Neural progenitor cell (in vitro differentiated cells): Measurements from ENCODE around the gene SLC43A1. TPM values are rescaled to one million over a fixed set of nuclear protein-coding genes. Genes with fewer than 3 reads are reported as not detected.

ENCODE experiments used
- DNase-seq: peaks from one replicate; pipeline ENCODE4 v3.0.0-alpha.2; 2016; ENCODE audit warnings: low spot score
- H2AFZ ChIP-seq: fragments of 200-600 bp; sonication (generic); replicated peaks from 2 replicates; pipeline ENCODE4 v1.6.1; 2016; ENCODE audit warnings: antibody characterized with exemption
- H3F3A ChIP-seq: fragments of 200-600 bp; sonication (generic); 2 replicates; pipeline ENCODE4 v1.6.1; 2016; ENCODE audit warnings: antibody characterized with exemption, low read depth
- H3K27ac ChIP-seq: fragments of 200-600 bp; sonication (generic); 2 replicates; pipeline ENCODE4 v1.5.1; 2016; ENCODE audit warnings: mild to moderate bottlenecking
- H3K27me3 ChIP-seq: fragments of 200-600 bp; sonication (generic); 2 replicates; pipeline ENCODE4 v1.6.1; 2016; ENCODE audit warnings: mild to moderate bottlenecking, moderate library complexity
- H3K36me3 ChIP-seq: fragments of 200-600 bp; sonication (generic); 2 replicates; pipeline ENCODE4 v1.5.1; 2016
- H3K4me1 ChIP-seq: fragments of 200-600 bp; sonication (generic); 2 replicates; pipeline ENCODE4 v1.6.1; 2016; ENCODE audit warnings: mixed run types
- H3K4me2 ChIP-seq: fragments of 200-600 bp; sonication (generic); 2 replicates; pipeline ENCODE4 v1.6.1; 2016
- H3K4me3 ChIP-seq: fragments of 200-600 bp; sonication (generic); 2 replicates; pipeline ENCODE4 v1.5.1; 2016
- H3K79me2 ChIP-seq: fragments of 200-600 bp; sonication (generic); 2 replicates; pipeline ENCODE4 v1.6.1; 2016; ENCODE audit warnings: low read depth
- H3K9ac ChIP-seq: fragments of 200-600 bp; sonication (generic); 2 replicates; pipeline ENCODE4 v1.6.1; 2016
- H3K9me3 ChIP-seq: fragments of 200-600 bp; sonication (generic); 2 replicates; pipeline ENCODE4 v1.5.1; 2016; ENCODE audit warnings: low read depth
- H4K20me1 ChIP-seq: fragments of 200-600 bp; sonication (generic); 2 replicates; pipeline ENCODE4 v1.6.1; 2016; ENCODE audit warnings: low read depth
- H3K27ac Mint-ChIP-seq: 3 replicates; pipeline ENCODE4 v1.8.0; 2021; ENCODE audit warnings: mixed read lengths
- H3K27me3 Mint-ChIP-seq: 2 replicates; pipeline ENCODE4 v1.8.0; 2022; ENCODE audit warnings: low read depth, mild to moderate bottlenecking, inconsistent platforms, moderate library complexity, mixed read lengths; ENCODE audit not compliant: insufficient read depth
- H3K36me3 Mint-ChIP-seq: 3 replicates; pipeline ENCODE4 v1.8.0; 2021; ENCODE audit warnings: mixed read lengths
- H3K4me1 Mint-ChIP-seq: 3 replicates; pipeline ENCODE4 v1.8.0; 2021; ENCODE audit warnings: mixed read lengths
- H3K4me3 Mint-ChIP-seq: 3 replicates; pipeline ENCODE4 v1.8.0; 2021; ENCODE audit warnings: mild to moderate bottlenecking, moderate library complexity, mixed read lengths
- H3K9me3 Mint-ChIP-seq: 3 replicates; pipeline ENCODE4 v1.8.0; 2020; ENCODE audit warnings: mixed read lengths
- EZH2 ChIP-seq: fragments of 200-600 bp; sonication (generic); IDR thresholded peaks from 2 replicates; pipeline ENCODE4 v1.6.1; 2017; ENCODE audit warnings: antibody characterized with exemption, mild to moderate bottlenecking, moderate library complexity
- EZH2phosphoT487 ChIP-seq: fragments of 200-600 bp; sonication (generic); IDR thresholded peaks from 2 replicates; pipeline ENCODE4 v1.6.1; 2017; ENCODE audit warnings: antibody characterized with exemption
- total RNA-seq: library from RNA; depleted of rRNA; stranded (reverse); fragments of >200 nt; gene quantifications from 2 replicates; pipeline ENCODE4 v1.2.3, GENCODE V29; 2015; ENCODE audit warnings: low replicate concordance
- TF ChIP-seq, protein P1 (sequence below): fragments of 200-600 bp; sonication (generic); IDR thresholded peaks from 2 replicates; pipeline ENCODE4 v1.5.1; 2017; ENCODE audit warnings: antibody characterized with exemption, mild to moderate bottlenecking

SLC43A1 gene
- total RNA-seq, 1 donor from 2014 or later, result 0.99 TPM

DNA sequence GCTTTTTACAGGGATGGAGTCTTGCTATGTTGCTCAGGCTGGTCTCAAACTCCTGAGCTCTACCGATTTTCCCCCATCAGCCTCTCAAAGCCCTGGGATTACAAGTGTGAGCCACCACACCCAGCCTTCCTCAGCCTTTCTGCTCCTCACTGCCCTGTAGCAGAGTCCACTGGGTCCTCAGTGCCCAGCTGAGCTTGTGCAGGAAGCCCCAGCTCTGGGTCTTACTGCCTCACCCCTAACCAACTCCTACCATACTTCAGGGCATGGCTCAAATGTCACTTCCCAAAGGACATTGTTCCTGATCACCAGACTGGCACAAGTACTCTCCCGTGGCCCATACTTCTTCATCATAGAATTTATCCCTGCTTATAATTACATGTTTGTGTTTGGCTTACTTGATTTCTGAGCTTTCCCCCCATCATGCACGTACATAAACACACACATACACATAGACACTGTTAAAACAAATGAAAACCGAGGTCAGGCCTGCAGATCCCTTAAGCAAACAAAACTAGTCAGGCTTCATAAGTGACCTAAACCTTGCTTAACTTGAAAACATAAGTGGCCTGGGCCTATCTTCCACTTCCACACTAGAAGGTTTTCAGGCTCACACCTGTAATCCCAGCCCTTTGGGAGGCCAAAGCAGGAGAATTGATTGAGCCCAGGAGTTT is 74.6 kb downstream of the SLC43A1 start:
- Histone ChIP-seq H3K9ac (no peak overlapping the region), H3K79me2 (no peaks in the 10 kb centered on the region), H3K4me1 (no peaks in the 10 kb centered on the region), H3K27me3 (peaks cover 3% of the 10 kb centered on the region), H3K4me2 (no peak overlapping the region), H3K36me3 (no peaks in the 10 kb centered on the region), H3K9me3 (no peaks in the 10 kb centered on the region), H3K4me3 (no peak overlapping the region), H4K20me1 (no peaks in the 10 kb centered on the region), H3F3A (no peaks in the 10 kb centered on the region), H2AFZ (no peak overlapping the region), H3K27ac (no peak overlapping the region)
- H3K27ac Mint-ChIP-seq, result peak overlapping the region; percentile 81
- H3K36me3 Mint-ChIP-seq, result no peaks in the 10 kb centered on the region
- TF ChIP-seq EZH2 (no peak), EZH2phosphoT487 (no peak)
- TF ChIP-seq, protein P1, sequence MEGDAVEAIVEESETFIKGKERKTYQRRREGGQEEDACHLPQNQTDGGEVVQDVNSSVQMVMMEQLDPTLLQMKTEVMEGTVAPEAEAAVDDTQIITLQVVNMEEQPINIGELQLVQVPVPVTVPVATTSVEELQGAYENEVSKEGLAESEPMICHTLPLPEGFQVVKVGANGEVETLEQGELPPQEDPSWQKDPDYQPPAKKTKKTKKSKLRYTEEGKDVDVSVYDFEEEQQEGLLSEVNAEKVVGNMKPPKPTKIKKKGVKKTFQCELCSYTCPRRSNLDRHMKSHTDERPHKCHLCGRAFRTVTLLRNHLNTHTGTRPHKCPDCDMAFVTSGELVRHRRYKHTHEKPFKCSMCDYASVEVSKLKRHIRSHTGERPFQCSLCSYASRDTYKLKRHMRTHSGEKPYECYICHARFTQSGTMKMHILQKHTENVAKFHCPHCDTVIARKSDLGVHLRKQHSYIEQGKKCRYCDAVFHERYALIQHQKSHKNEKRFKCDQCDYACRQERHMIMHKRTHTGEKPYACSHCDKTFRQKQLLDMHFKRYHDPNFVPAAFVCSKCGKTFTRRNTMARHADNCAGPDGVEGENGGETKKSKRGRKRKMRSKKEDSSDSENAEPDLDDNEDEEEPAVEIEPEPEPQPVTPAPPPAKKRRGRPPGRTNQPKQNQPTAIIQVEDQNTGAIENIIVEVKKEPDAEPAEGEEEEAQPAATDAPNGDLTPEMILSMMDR, result no peak
- H3K27me3 Mint-ChIP-seq, result peaks cover 5% of the 10 kb centered on the region
- H3K4me1 Mint-ChIP-seq, result no peaks in the 10 kb centered on the region
- H3K9me3 Mint-ChIP-seq, result no peaks in the 10 kb centered on the region
- DNase-seq, result no peak
- no peak overlapping the region for H3K4me3 Mint-ChIP-seq

DNA sequence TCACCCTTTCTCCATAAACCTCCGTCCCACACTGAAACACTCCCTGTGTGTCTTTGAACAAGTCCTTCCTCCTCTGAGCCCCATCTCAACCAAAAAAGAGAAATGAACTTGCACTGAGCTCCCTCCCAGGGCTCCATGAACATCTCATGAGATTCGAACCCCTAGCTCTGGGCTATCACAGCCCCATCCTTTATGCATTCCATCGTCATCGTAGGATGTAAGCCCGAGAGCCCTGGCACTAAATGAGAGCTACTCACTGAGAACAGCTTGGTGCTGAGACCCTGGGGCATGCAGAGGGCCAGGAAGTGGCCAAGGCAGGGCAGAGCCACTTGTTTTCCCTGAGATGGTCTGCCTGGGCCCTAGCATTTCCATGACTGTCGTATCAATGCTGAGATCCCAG is 75.7 kb downstream of the SLC43A1 start:
- Histone ChIP-seq H3K4me1 (no peaks in the 10 kb centered on the region), H3K4me3 (no peak overlapping the region), H3K27ac (no peak overlapping the region), H3K9me3 (no peaks in the 10 kb centered on the region), H3F3A (no peaks in the 10 kb centered on the region), H3K36me3 (no peaks in the 10 kb centered on the region), H2AFZ (no peak overlapping the region), H3K4me2 (no peak overlapping the region), H3K9ac (no peak overlapping the region), H3K79me2 (no peaks in the 10 kb centered on the region), H3K27me3 (no peaks in the 10 kb centered on the region), H4K20me1 (no peaks in the 10 kb centered on the region)
- Mint-ChIP-seq H3K27me3 (peaks cover 5% of the 10 kb centered on the region), H3K36me3 (no peaks in the 10 kb centered on the region), H3K4me1 (no peaks in the 10 kb centered on the region), H3K4me3 (no peak overlapping the region), H3K27ac (no peak overlapping the region), H3K9me3 (no peaks in the 10 kb centered on the region)
- DNase-seq, result no peak
- no peak for TF ChIP-seq EZH2phosphoT487

DNA sequence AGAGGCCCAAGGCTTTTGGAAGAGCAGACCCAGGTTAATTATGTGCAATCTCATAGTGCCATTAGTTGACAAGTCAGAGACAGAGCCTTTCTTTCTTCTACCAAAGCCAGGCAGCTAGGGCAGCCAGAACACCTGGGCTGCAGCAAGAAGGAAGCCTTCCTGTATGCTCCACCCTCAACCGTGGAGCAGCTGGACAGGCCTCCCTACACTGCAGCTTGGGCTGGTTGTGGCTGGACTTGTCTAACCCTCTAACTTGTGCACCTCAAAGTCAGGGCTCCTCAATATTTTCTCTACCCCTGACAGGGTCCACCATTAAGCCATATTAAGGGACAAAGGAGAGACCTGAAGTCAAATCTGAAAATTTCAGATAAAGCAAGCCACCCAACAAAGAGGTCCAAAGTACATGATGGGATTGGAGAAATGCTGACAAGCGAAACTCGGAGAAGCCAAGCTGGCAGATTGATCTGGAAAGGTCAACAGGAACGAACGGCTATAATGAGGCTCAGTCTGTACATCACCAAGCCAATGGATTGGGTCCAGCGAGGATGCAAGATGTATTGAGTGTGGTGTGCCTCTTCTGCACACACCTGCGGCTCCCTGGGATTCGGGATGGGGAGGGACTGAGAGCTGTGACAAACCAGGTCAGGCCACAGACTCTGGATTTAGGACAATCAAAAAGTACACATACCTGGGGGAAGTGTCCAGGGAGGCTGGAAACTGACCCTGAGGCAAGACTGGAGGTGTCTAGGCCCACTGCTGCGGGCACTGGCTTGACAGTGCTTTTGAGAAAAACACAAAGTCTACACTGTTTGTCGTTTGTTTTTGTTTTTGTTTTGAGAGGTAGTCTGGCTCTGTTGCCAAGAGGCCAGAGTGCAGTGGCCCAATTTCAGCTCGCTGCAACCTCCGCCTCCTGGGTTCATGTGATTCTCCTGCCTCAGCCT is 76.9 kb downstream of the SLC43A1 start:
- no peak overlapping the region for H3K4me3 ChIP-seq
- H3K9me3 Mint-ChIP-seq, result no peaks in the 10 kb centered on the region
- no peaks in the 10 kb centered on the region for H4K20me1 ChIP-seq
- no peaks in the 10 kb centered on the region for H3F3A ChIP-seq
- TF ChIP-seq EZH2phosphoT487 (no peak), EZH2 (no peak)
- TF ChIP-seq, protein P1, result no peak
- no peaks in the 10 kb centered on the region for H3K9me3 ChIP-seq
- no peaks in the 10 kb centered on the region for H3K4me1 ChIP-seq
- no peaks in the 10 kb centered on the region for H3K79me2 ChIP-seq
- H3K36me3 ChIP-seq, result no peaks in the 10 kb centered on the region
- H3K4me2 ChIP-seq, result no peak overlapping the region
- H3K4me3 Mint-ChIP-seq, result no peak overlapping the region
- no peak overlapping the region for H3K27ac ChIP-seq
- H3K27ac Mint-ChIP-seq, result no peak overlapping the region
- no peaks in the 10 kb centered on the region for H3K27me3 ChIP-seq
- H3K4me1 Mint-ChIP-seq, result no peaks in the 10 kb centered on the region
- peaks cover 5% of the 10 kb centered on the region for H3K27me3 Mint-ChIP-seq
- H3K36me3 Mint-ChIP-seq, result no peaks in the 10 kb centered on the region
- no peak for DNase-seq
- no peak overlapping the region for H2AFZ ChIP-seq
- H3K9ac ChIP-seq, result no peak overlapping the region

DNA sequence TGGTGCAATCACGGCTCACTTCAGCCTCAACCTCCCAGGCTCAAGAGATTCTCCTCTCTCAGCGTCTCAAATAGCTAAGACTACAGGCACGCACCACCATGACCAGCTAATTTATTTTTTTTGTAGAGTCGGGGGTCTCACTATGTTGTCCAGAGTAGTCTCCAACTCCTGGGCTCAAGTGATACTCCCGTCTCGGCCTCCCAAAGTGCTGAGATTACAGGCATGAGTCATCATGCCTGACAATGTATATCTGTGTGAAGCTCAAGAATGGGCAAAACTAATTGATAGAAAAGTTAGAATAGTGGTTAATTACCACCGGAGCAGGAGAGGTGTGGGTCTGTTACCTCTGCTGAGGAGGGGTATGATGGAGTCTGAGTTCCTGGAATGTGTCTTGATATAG is 79.5 kb downstream of the SLC43A1 start:
- H3F3A ChIP-seq, result no peaks in the 10 kb centered on the region
- no peaks in the 10 kb centered on the region for H3K79me2 ChIP-seq
- no peak overlapping the region for H3K27ac Mint-ChIP-seq
- H4K20me1 ChIP-seq, result no peaks in the 10 kb centered on the region
- no peak overlapping the region for H3K4me3 ChIP-seq
- DNase-seq, result no peak
- no peaks in the 10 kb centered on the region for H3K9me3 Mint-ChIP-seq
- H3K4me2 ChIP-seq, result no peak overlapping the region
- peaks cover 5% of the 10 kb centered on the region for H3K27me3 Mint-ChIP-seq
- H3K36me3 Mint-ChIP-seq, result no peaks in the 10 kb centered on the region
- no peaks in the 10 kb centered on the region for H3K9me3 ChIP-seq
- TF ChIP-seq EZH2 (no peak), EZH2phosphoT487 (no peak)
- TF ChIP-seq, protein P1, result no peak
- no peaks in the 10 kb centered on the region for H3K4me1 ChIP-seq
- H3K9ac ChIP-seq, result no peak overlapping the region
- no peak overlapping the region for H3K27ac ChIP-seq
- H3K4me1 Mint-ChIP-seq, result peaks cover 5% of the 10 kb centered on the region
- no peaks in the 10 kb centered on the region for H3K27me3 ChIP-seq
- H3K36me3 ChIP-seq, result no peaks in the 10 kb centered on the region
- H2AFZ ChIP-seq, result no peak overlapping the region
- H3K4me3 Mint-ChIP-seq, result no peak overlapping the region
